HG03521 (cell line): ENCODE data around the gene AOC2.
"Not testable (repeated sequence)": the region's sequence is repeated elsewhere in the genome, so short reads cannot be mapped to it uniquely, and the experiment has no call there.

ENCODE experiments used
- ATAC-seq: cut with Tn5 transposase; IDR thresholded peaks from one replicate; pipeline ENCODE4 v1.9.1; 2021; ENCODE audit warnings: mild to moderate bottlenecking, moderate library complexity; ENCODE audit not compliant: unreplicated experiment

The AOC2 gene

DNA sequence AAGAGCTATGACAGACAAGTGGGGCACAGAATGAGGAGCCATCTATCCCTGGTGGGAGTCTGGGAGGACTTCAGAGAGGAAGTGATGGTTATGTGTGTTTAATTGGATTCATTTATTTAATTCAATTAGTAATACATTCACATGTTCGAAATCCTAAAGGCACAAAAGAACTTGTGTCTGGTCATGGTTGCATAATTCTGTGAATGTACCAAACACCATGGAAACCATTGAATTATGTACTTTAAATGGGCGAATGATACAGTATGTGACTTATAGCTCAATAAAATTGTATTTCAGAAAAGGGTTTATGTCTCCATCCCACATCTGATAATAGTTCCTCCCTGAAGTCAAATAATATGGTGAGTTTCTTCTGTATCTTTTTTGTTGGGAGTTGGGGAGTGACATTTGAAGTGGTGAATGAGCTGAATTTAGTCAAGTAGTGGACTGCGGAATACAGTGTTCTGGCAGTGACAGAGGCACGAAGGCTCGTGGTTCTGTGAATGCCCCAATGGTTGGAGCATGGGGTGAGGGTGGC, 36.5 kb downstream of the AOC2 start:
- ATAC-seq, result no peak

DNA sequence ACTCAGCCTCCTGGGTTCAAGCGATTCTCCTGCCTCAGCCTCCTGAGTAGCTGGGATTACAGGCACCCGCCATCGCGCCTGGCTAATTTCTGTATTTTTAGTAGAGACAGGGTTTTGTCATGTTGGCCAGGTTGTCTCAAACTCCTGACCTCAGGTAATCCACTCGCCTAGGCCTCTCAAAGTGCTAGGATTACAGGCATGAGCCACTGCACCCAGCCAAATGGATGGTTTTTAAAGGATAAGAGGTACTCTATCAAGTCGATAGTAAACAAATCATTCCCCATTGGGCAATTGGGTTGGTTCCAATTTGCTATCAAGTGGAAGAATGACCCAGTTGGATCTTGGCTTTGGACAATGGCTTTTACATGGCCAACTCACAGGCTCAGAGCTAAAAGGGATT, 37.3 kb downstream of the AOC2 start:
- not testable (repeated sequence) for ATAC-seq

DNA sequence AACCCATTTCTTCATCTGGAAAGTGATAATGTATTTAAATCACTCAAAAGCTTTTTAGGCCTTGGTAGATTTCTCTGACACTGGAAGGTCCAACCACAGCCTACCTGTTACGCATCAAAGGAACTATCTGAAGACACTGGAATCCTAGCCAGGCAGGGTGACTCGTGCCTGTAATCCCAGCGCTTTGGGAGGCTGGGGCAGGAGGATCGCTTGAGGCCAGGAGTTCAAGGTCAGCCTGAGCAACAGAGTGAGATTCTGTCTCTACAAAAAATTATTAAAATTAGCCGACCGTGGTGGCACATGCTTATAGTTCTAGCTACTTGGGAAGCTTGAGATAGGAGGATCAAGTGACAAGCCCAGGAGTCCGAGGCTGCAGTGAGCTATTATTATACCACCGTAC, 37.8 kb downstream of the AOC2 start:
- no peak for ATAC-seq

DNA sequence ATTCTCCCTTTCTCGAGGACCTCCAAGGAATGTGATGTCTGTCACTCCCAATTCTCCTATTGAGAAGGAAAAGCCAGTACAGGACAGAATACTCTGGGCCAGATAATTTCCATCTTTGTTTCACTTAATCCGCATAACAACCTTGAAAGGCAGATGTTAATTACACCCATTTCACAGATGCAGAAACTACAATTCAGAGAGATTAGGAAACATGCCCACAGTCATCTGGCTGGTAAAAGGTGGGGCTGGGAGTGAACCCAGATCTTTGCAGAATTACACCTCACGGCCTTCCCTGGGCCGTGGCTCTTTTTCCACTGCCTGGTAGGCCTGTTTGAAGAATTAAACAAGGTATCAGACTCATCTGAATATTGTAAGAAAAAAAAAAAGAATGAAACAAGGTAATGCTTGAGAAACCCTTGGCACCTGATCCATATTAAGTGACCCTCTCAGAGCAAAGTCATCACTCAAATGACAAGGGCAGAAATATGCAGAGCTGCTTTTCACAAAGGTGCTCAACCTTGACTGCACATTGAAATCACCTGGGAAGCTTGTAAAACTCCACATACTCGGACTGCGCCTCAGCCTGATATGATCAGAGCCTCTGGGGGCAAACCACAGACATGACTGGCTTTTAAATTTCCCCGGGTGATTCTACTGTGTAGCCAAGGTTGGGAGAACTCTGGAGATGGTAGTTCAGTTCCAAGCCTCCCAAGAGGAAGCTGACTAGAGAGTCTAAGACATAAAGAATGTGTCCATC, 39.6 kb downstream of the AOC2 start:
- ATAC-seq, result no peak

DNA sequence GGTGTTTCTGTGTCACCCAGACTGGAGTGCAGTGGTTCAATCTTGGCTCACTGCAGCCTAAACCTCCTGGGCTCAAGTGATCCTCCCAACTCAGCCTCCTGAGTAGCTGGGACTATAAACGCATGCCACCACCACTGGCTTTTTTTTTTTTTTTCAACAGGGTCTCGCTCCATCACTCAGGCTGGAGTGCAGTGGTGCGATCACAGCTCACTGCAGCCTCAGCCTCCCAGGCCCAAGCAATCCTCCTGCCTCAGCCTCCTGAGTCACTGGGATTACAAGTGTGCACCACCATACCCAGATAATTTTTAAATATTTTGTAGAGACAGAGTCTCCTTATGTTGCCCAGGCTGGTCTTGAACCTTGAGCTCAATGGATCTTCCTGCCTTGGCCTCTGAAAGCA, 41.4 kb downstream of the AOC2 start:
- not testable (repeated sequence) for ATAC-seq

DNA sequence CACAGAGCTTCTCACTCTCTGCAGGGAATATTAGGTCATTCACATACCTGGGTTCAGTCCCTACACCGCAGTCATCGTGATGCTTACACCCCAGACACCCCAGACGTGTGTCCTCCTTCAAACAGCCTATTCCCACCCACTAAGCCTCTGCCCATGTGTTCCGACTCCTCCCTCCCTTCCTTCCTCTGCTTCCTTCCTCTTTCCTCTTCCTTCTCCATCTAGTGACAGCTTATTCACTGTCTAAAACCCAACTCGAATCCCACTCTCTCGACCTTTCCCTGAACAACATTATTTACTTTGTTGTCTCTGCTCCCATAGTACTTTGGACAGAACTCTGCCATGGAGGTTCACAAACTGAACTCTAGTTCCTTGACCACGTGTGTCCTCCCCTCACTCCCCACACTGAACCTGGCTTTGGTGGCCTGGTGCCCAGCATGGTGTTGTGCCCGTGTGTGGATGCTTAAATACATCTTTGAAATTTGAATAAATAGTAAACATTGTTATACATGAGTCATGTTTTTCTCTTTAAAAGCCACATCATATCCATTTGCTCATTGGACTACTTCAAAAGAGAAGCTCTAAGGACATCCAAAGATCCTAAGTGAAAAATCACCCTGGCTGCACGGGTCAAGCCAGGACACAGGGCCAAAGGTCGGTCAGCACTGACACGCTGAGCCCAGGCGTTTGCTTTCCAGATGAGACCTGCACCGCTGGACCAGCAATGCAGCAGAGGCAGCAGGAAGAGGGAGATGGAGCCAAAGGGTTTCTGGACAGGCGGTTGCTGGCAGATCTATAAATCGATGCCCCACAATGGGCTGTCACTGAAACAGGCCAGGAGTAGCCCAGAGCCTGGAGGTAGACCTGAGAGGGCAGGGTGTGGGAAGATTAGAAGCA, 42.1 kb downstream of the AOC2 start:
- ATAC-seq, result no peak

DNA sequence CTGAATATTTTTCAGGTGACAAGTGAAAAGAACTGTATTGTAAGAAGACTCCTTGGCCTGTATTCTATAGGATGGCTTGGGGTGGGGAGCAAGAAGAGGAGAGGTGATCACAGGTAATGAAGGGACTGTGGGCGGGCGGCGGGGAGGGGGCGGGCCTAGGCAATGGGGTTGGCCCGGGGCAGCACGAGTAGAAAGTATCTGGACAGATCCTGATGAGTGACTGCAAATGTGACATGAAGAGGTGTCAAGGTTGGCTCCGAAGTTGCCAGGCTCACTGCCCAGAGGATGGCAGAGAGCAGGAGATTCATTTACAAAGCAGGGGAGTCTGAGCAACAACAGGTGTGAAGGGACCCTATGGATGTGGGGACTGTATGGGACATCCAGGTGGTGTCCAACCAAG, 45.4 kb downstream of the AOC2 start:
- no peak for ATAC-seq

DNA sequence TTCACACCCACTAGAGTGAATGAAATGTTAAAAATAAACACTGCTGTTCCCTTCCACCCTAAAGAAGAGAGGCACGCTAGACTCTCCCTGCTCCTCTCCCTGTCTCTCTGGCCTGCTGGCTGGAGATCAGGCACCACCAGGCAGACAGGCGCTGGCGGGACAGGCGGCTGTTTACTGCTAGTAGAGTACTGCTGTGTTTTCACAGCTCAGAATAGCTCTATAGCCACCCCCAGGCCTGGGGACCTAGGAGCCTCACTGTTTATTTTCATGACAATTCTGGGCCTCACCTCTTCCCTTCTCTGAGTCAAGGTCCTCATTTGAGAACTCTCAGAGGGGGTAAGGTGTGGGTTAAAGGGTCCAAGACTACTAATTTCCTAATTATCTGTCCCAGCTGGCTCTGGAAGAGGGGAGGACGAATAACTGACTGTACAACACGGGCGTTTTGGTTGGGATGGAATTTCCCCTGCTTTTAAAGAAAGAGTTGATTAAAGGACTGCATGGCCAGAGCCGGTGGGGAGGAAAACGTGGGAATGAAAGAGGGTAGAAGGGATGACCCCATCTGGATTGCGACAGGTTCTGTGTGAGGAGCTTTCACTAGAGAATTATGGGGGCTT, 47.3 kb downstream of the AOC2 start:
- ATAC-seq, result no peak

DNA sequence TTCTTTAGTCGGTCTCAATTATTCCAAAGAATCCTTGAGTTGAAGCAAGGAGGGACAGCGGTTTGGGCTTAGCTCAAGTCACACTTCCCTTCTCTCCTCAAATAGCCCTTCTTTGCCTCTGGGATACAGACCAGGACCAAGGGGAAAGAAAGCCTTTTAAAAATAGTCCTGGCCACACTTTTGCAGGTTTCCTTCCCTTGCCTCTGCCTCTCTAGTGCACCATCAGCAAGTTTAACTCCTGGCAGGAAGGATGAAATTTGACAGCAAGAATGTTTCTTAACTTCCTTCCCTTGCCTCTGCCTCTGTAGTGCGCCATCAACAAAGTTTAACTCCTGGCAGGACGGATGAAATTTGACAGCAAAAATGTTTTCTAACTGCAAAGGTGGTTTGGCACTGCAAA, 49.0 kb downstream of the AOC2 start:
- ATAC-seq, result no peak

DNA sequence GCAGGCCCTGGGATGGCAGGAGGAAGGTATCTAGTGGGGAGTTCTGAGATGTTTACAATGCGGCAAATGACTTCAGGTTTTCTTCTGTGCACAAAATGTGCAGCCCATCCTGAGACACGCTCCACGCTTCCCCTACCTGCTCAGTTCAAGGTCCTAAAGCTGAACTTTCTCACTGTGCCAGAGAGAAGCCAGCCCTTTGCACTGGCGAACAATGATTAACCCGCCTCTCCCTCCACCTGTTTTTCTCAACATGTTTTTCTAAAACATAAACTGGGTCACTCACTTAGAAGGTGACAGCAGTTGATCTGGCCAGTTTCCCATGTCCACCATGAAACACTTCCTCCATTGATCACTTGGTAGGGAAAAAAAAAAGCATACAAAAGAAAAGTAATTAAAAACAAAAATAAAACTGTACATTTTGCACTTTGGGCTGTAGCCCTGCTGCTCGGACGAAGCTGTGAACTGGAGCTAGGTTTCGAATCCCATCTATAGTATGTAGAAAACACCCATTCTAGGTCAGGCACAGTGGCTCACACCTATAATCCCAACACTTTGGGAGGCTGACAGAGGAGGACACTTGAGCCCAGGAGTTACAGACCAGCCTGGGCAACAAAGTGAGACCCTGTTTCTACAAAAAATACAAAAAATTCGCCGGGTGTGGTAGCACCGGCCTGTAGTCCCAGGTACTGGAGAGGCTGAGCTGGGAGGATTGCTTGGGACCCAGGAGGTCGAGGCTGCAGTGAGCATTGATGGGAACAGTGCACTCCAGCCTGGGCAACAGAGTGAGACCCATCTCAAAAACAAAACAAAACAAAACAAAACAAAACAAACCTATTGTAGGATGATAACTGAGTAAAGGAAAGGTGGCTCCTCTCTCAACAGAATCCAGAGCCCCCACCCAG, 50.2 kb downstream of the AOC2 start:
- ATAC-seq, result no peak

DNA sequence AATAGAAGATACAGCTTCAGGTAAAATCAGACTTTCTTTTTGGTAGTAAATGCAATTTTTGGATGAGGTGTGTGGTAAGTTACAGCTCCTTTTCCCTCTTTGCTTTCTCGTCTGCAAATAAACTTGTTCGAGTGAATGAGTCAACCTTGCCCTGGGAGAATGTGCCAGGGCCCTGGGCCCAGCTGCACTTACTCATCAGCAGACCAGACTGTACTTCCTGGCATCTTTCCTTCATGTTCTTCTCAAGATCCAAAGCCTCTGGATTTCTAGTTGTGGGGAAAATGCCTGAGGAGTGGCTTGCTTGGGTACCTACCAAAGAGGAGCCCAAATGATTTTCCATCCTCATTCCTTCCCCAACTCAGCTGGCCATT, 50.8 kb downstream of the AOC2 start:
- no peak for ATAC-seq

DNA sequence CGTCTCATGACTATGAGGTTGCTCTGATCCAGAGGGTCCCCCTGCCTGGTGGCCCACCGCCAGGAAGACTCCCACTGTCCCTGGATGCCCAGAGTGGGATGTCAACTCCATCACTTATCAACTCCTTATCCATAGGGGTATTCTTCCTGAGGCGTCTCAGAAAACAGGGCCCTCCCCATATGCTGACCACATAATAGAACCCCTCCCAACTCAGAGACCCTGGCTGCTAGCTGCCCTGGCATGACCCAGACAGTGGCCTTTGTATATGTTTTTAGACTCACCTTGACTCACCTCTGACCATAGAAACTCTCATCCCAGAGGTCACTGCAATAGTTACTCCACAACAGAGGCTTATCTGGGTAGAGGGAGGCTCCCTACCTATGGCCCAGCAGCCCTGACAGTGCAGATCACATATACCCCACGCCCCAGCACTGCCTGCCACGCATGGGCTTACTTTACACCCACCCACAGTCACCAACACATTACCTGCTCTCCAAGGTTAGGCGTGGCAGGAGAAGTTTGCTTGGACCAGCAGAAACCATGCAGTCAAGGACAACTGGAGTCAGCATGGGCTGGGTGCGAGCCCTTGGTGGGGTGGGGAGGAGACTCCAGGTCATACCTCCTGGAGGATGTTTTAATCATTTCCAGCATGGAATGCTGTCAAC, 53.9 kb downstream of the AOC2 start:
- no peak for ATAC-seq

DNA sequence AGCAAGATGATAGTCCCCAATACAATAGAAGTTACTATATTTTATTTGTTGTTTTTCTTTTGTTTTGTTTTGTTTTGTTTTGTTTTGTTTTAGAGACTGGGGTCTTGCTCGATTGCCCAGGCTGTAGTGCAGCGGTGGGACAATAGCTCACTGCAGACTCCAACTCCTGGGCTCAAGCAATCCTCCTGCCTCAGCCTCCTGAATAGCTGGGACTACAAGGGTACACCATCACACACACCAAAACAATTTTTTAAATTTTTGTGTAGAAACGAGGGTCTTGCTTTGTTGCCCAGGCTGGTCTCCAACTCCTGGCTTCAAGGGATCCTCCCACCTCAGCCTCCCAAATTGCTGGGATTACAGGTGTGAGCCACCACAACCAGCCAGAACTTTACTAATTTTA, 55.6 kb downstream of the AOC2 start:
- not testable (repeated sequence) for ATAC-seq
